ENCODE results near the gene ARHGAP21.
"Not testable (repeated sequence)": the region's sequence is repeated elsewhere in the genome, so short reads cannot be mapped to it uniquely, and the experiment has no call there.

Gene ARHGAP21

DNA sequence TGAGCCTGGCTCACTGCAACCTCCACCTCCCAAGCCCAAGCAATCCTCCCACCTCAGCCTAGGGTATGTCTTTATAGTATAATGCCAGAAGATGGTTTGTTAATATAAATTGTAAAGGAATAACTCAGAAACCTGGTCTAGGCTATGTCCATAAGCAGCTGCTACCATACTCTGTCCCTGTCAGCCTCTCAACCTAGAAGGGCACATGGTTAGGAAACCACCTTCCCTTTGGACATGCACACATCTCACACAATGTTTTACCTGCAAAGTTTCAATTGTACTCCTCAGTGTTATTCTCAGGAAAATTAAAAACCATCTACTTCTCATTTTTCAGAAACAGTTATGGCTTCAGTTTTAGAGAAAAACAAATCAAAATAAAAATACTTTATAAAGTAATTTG, 40.1 kb downstream of the ARHGAP21 start:
- DNase-seq (ENCODE audit: low read depth), result no peak

DNA sequence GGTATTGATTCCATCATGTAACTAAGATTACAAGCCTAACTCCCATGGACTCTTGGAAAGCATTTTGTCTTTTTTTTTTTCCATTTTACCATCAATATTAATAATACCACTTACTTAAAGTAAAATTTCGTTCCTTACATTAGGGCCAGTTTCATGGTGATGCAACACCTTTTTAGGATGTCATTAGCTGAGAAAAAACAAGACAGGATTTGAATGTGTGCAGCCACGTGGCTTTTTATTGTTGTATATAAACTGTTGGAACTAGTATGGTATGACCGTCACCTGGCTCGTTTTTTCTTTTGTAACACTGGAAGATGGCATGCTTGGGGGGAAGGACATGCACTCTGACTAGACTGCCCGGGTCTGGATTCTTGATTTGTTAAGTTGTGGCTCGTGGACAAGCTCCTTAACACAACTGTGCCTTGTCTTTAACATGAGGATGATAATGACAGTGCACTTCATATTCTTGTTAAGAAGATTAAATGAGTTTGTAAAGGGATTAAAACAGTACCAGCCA, 42.1 kb downstream of the ARHGAP21 start:
- no peak for DNase-seq (ENCODE audit: low read depth)

DNA sequence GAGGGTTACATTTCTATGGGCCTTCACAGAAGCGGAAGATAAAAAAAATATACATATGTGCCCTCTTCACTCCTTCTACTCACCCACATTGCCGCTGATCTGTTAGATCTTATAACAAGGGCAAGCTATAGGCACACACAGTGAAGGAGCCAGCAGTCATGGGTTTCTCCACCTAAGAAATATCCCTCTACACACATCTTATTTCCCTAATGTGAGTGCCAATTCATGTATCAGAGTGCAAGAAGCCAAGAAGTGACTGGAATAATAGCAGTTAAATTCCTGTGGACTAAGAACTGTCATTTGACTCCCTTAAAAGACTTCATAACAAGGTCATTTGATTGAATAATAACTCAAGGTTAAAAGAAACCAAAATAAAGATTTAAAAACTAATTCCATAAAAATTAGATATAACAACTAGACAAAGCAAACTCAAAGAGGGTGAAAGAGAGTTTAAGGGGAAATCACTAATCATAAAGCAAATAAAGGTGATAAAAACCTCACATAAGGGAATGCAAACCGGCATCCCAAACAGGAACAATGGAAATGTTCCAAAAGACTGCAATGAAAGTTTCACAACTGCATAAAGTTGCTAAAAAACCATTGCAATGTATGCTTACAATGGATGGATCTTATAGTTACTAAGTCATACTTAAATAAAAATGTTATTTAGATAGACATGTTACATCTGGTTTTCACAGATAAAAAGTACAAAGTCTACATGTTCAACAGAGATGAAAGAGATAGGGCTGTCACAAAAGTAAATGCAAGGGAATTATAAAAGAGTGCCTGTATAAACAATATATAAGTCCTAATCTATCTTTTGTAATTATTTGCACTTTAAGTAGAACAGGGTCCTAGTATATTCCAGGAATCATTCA, 42.8 kb downstream of the ARHGAP21 start:
- peak; percentile 53 for DNase-seq (ENCODE audit: low read depth)

DNA sequence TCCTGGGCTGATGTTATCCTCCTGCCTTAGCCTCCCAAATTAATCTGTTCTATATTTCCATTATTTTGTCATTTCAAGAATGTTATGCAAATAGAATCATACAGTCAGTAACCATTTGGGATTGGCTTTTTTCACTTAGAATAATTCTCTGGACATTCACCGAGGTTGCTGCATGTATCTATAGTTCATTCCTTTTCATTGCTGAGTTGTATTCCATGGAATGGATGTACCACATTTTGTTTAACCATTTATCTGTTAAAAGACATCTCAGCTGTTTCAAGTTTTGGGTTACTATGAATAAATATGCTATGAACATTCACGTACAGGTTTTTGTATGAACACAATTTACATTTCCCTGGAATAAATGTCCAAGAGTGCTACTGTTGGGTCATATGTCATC, 44.9 kb downstream of the ARHGAP21 start:
- DNase-seq (ENCODE audit: low read depth), result no peak

DNA sequence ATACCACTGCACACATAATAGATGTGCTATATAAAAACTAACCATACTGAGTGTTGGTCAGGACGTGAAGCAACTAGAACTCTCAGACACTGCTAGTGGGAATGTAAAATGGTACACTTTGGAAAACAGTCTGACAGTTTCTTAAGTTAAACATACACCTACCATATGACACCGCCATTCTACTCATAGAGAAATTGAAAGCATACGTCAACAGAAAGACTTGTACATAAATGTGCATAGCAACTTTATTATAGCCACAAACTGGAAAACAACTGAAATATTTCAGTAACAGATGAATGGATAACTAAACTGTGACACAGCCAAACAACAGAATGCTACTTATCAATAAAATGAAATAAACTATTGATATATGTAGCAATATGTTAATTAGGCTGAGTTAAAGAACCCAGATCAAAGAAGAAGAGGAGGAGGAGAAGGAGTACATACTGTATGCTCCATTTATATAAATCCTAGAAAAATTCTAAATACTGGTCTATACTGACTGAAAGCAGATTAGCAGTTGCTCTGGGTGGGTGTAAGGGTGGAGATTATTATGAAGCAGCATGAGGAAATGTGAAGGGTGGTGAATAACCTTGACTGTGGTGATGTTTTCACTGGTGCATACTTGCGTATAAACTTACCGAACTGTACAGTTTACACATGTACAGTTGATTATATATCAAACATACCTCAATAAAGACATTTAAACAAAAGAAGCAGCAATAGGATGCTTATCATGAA, 48.6 kb downstream of the ARHGAP21 start:
- no peak for DNase-seq (ENCODE audit: low read depth)

DNA sequence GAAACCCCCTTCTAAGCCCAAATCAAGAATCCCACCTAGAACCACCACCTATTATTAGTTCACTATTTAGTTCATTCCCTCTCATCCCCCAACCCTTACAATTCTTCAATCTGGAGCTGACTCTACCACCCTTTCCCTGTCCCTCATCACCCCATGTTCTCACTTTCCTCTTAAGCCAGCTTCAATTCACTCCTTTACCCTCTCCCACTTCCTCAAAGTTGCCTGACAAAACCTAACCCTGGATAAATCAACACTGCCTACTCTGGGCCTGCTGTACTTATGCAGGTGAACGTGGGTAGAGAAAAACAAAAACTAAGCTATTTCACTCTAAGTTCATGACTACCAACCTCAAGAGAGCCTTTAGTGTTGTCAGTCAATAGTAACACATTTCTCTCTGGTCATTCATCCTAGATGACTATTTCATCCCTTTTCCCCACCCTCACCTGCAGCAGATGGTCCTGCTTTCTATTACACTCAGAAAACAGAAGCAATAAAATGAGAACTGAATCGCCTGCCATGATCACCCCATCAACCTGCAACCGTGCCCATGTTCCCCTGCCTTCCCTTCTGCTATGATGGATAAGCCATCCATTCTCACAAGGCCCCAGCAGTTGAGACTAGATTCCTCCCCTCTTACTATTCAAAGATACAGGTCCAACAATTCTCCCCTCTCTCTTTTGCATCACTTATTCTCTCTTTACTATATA, 52.6 kb downstream of the ARHGAP21 start:
- DNase-seq (ENCODE audit: low read depth), result no peak

DNA sequence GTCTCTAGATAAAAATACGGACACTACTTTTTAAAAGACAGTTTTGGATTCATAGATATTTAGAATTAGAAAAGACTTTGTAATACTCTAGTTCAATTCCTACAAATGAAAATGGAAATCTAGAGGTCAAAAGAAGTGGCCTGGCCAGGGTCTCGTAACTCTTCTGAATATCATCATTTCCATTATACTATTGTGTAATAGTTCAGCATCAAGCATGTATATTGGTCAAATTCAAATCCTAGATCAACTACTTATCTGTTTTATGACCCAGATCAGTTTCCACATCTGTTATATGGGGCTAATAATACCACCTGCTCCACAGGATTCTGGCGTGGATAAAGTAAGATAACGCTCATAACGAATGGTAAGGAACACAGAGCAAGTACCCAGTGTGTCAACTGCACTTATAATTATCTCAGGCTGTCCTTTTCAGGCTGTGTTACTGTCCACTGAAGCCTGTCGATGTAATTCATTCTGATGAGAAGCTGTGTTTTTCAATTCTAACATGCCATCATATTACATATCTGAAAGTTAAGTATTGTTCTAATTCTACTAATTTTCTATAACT, 54.3 kb downstream of the ARHGAP21 start:
- DNase-seq (ENCODE audit: low read depth), result no peak

DNA sequence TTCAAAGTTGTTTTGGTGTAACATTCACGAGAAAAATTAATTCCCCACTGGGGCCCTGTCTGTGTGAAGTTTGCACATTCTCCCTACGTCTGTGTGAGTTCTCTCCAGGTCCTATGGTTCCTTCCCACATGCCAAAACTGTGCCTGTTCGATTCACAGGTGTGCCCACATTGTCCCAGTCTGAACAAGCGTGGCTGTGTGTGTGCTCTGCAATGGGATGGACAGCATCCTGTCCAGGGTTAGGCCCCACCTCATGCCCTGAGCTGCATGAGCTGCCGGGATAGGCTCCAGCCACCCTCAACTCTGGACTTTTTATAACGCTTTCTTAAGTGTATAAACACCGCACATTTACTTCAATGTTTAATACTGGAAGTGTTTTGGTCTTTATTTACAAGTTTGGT, 55.4 kb downstream of the ARHGAP21 start:
- DNase-seq (ENCODE audit: low read depth), result no peak

DNA sequence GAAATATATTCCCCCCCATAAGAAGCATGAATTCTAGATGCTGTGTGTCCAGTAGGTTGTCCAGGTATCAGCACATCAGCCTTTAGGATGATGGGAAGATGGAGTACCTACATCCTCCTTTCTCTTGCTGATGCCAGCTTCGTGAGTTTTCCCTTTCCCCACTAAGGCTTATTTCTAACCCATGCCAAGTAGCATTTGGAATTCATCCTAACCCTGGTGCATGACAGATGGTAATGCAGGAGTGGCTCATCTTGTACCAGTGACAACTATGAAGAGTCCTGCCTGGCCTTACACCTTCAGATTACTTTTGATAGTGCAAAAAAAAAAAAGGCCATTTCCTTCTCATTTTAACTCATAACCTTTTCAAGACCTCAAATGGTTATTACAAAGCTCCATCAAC, 58.7 kb downstream of the ARHGAP21 start:
- DNase-seq (ENCODE audit: low read depth), result no peak

DNA sequence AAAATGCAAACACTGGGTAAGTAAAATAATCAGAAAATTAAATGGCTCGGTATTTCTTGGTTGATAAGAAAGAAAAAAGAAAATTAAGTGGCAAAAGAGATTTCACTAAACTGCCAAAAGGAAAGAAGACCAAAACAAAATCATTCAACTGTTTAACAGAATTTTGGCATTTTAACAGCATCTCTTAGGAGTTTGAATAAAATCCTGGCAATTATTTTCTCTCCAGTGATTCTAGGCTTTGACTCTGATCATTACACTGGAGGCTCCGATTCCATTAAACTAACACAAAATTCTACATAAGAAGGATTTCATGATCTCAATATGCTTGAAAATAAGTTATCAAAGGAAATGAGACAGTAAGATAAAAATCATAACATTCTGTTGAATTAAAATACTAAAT, 62.3 kb downstream of the ARHGAP21 start:
- no peak for DNase-seq (ENCODE audit: low read depth)

DNA sequence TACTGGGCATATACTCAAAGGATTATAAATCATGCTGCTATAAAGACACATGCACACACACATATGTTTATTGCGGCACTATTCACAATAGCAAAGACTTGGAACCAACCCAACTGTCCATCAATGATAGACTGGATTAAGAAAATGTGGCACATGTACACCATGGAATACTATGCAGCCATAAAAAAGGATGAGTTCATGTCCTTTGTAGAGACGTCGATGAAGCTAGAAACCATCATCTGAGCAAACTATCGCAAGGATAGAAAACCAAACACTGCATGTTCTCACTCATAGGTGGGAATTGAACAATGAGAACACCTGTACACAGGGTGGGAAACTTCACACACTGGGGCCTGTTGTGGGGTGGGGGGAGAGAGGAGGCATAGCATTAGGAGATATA, 65.4 kb downstream of the ARHGAP21 start:
- DNase-seq (ENCODE audit: low read depth), result not testable (repeated sequence)

DNA sequence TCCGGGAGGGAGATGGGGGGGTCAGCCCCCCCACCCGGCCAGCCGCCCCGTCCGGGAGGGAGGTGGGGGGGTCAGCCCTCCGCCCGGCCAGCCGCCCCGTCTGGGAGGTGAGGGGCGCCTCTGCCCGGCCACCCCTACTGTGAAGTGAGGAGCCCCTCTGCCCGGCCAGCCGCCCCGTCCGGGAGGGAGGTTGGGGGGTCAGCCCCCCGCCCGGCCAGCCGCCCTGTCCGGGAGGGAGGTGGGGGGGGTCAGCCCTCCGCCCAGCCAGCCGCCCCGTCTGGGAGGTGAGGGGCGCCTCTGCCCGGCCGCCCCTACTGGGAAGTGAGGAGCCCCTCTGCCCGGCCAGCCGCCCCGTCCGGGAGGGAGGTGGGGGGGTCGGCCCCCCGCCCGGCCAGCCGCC, 67.4 kb downstream of the ARHGAP21 start:
- DNase-seq (ENCODE audit: low read depth), result not testable (repeated sequence)

DNA sequence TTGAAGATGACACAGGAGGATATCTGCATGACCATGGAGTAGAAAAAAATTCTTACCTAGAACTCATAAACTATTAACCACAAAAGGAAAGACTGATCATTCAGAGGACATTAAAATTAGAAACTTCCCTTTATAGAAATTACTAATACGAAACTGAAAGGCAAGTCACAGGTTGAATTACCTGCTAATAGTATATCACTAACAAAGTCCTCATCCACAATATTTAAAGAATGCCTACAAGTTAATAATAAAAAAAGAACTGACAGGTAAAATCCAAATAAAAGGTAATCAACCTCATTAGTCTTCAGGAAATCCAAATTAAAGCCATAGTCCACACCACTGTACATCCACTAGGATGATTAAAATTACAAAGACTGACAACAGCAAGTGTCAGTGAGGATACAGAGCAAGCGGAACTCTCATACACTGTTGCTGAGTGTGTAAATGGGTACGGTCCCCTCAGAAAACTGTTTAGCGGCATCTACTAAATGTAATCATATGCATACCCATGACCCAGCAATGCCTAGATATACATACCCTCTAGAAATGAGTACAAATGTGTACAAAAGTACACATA, 71.2 kb downstream of the ARHGAP21 start:
- no peak for DNase-seq (ENCODE audit: low read depth)

DNA sequence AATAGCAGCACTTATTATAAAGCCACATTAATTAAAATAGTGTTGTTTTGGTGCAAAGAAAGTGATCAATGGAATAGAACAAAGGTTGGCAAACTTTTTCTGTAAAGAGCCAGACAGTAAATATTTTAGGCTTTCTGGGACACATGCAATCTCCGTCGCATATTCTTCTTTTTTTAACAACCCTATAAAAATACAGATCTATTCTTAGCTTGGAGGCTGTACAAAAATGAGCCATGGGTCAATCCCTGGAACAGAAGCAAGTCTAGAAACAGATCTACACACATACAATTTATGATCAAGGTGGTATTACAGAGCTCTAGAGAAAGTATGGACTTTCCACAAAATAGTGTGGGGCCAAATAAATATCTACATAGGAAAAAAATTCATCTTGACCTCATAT, 71.8 kb downstream of the ARHGAP21 start:
- DNase-seq (ENCODE audit: low read depth), result no peak

DNA sequence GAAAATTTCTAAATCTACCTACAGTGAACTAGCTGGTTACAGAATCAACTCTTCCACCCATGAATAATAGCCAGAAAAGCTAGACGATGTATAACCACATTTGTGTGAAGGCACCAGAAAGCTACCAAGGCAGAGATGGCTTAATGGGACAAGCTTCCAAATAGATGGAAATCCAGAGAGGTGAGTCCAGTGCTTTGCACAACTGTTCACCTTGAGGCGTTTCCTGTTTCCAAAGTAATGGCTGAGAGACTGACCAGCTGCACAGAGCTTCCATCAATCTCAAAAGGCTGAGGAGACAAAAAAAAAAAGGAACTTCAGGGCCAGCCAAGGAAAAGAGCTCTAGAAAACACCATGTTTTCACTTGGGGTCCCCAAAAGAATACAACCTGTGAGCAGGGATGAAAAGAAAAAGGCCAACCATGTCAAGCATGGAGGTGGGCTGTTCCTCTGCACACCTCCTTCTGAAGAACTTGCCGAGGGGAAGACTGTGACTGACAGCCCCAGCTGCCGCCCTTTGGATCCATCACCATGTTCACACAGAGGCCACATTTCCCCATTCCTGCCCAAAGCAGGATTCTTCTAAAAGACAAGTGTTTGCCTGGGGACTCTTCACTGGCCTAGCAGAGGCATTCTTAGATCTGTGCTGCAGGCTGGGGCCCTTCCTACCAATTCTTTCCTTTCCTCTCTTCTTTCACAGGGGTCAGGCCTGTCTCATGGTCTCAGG, 72.9 kb downstream of the ARHGAP21 start:
- no peak for DNase-seq (ENCODE audit: low read depth)

DNA sequence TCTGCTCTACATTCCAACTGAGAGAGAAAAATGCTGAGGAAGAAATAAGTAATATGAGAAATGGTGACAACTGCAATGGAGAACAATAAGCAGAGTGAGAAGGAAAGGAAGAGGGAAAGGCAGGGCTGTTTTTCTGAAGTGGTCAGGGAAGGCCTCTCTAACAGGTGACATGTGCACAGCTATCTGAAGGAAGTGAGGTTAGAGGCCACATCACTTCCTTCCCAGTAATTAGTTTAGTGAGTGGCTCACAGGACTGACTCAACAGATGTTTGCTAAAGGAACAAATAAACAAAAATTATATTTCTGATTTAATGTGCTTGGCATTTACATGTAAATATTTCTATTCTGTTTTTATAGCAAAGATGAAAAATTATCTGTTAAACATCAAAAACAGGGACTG, 77.9 kb downstream of the ARHGAP21 start:
- DNase-seq (ENCODE audit: low read depth), result no peak

DNA sequence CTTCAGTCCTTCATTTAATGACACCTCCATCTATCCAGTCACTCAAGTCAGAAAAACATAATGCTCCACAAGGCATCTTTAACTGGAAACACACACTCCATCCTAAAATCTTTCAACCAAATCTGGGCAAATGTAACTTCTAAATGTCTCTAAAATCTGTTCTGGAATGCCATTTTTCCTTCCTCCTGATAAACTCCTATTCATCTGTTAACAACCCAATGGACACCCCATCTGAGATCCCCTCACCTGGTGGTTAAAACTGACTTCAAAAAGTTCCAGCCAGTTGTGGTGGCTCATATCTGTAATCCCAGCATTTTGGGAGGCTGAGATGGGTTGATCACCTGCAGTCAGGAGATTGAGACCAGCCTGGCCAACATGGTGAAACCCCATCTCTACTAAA, 78.7 kb downstream of the ARHGAP21 start:
- no peak for DNase-seq (ENCODE audit: low read depth)

DNA sequence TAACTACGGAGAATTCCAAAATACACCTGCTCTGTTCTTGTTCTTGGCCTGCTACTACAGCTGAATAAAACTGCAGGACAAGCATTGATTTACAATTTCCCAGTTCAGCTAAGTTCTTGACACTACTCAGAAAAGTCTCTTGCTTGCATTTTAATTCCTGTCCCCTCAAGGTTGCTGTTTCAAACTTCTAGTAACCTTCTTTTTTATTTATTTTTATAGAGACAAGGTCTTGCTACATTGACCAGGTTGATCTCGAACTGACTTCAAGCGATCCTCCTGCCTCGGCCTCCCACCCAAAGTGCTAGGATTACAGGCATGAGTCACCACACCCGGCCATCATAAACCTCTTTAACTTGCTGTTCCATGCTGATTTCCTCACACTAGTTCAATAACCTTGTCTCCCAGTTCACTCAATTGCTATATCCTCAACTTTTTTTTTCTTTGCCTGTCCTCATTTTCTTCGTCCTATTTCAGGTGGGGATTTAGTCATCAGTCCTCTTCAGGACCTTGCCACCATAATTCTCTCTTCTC, 79.9 kb downstream of the ARHGAP21 start:
- DNase-seq (ENCODE audit: low read depth), result no peak

DNA sequence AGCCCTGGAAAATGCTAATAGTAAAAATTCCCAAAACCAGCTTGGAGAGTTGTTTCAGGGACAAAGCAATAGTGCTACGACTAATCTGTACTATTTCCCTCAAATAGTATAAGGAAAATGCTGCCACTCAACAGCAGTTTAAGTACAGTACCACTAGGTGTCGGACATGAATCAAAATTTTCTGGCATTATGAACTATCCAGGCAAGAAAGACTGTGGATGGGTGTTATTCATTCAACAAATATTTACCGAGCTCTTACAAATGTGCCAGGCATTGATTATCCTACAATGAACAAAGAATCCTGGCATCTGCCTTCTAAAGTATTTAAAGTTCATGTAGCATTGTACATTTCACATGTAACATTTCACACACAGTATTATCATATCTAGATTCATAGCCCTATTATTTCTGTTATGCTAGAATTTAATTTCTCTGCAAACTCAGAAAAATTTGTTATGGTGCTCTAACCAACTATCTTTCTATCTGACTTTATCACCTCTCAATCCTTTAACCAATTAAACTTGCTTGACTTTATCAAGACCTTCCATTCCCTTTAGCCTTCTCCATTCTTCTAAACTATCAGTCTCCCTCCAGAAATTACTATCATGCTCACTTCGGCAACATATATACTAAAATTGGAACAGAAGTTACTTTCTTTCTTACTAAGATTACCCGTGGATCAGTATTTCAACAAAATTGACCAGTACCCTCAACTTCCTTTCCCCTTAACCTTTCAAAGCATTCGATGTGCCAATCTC, 80.6 kb downstream of the ARHGAP21 start:
- DNase-seq (ENCODE audit: low read depth), result peak; percentile 67

DNA sequence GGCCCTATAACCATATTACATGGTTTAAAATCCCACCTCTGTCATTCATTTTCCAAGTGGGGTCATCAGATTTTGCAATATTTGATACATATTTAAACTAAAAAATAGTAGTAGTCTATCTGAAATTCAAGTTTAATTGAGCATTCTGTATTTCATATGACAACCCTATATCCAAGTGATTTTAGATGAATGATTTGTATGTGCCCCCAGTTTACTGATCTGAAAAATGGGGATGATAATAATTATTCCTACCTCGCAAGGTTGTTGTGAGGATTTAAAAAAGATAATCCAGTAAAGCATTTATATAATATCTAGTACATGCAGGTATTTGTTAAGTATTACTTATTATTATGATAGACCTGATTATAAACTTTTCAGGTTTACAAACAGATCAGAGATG, 84.6 kb downstream of the ARHGAP21 start:
- no peak for DNase-seq (ENCODE audit: low read depth)

All from stromal cell of bone marrow (primary cell).